ENCODE measurements around the gene MCAM.

The MCAM gene

GRCh38 chr11:119316729-119317591 is at the start of gene MCAM:
Gene MCAM (minus strand): TSS chr11:119317130. CDS start chr11:119317101, 29 bp downstream.
- DNase-seq (ENCODE audit: low read depth, low spot score) = no peak

GRCh38 chr11:119365071-119365591 is 48.2 kb upstream of the MCAM start:
- DNase-seq (ENCODE audit: low read depth, low spot score) = no peak

- no peak for DNase-seq (ENCODE audit: low read depth, low spot score)
Observed at GRCh38 chr11:119363851-119364590, 47.1 kb upstream of the MCAM start.

- DNase-seq (ENCODE audit: low read depth, low spot score) = no peak
Observed at GRCh38 chr11:119363081-119363850, 46.3 kb upstream of the MCAM start.

- DNase-seq (ENCODE audit: low read depth, low spot score) = no peak
Observed at GRCh38 chr11:119362741-119363080, 45.8 kb upstream of the MCAM start.

- no peak for DNase-seq (ENCODE audit: low read depth, low spot score)
Observed at GRCh38 chr11:119361941-119362725, 45.2 kb upstream of the MCAM start.

- no peak for DNase-seq (ENCODE audit: low read depth, low spot score)
Observed at GRCh38 chr11:119361056-119361787, 44.3 kb upstream of the MCAM start.

- DNase-seq (ENCODE audit: low read depth, low spot score) = no peak
Observed at GRCh38 chr11:119359365-119360214, 42.7 kb upstream of the MCAM start.

GRCh38 chr11:119357074-119357473 is 40.1 kb upstream of the MCAM start:
- DNase-seq (ENCODE audit: low read depth, low spot score) = no peak

- no peak for DNase-seq (ENCODE audit: low read depth, low spot score)
Observed at GRCh38 chr11:119356349-119357031, 39.6 kb upstream of the MCAM start.

- DNase-seq (ENCODE audit: low read depth, low spot score) = no peak
Observed at GRCh38 chr11:119355091-119355843, 38.3 kb upstream of the MCAM start.

- no peak for DNase-seq (ENCODE audit: low read depth, low spot score)
Observed at GRCh38 chr11:119352857-119353260, 35.9 kb upstream of the MCAM start.

GRCh38 chr11:119351232-119351631 is 34.3 kb upstream of the MCAM start:
- no peak for DNase-seq (ENCODE audit: low read depth, low spot score)

GRCh38 chr11:119350302-119350701 is 33.4 kb upstream of the MCAM start:
- DNase-seq (ENCODE audit: low read depth, low spot score) = no peak

- DNase-seq (ENCODE audit: low read depth, low spot score) = no peak
Observed at GRCh38 chr11:119347940-119348605, 31.1 kb upstream of the MCAM start.

- no peak for DNase-seq (ENCODE audit: low read depth, low spot score)
Observed at GRCh38 chr11:119347242-119347641, 30.3 kb upstream of the MCAM start.

- no peak for DNase-seq (ENCODE audit: low read depth, low spot score)
Observed at GRCh38 chr11:119346605-119347004, 29.7 kb upstream of the MCAM start, which contains the start of gene MFRP. Gene MFRP (minus strand): TSS chr11:119346705. CDS start chr11:119346513, 192 bp downstream.

Measured in brain pericyte (primary cell).